HL-60 (cell line): ENCODE results near the gene PAQR4.

ENCODE experiments used
- CTCF ChIP-seq: IDR thresholded peaks from one replicate; pipeline ENCODE4 v1.5.1; 2011; ENCODE audit warnings: low read length, control low read depth, inconsistent platforms; ENCODE audit not compliant: insufficient read depth
- GABPA ChIP-seq: IDR thresholded peaks from 2 replicates; pipeline ENCODE4 v1.6.1; 2012; ENCODE audit warnings: low read depth
- POLR2AphosphoS5 ChIP-seq: IDR thresholded peaks from 2 replicates; pipeline ENCODE4 v1.6.1; 2012; ENCODE audit warnings: low read depth
- TF ChIP-seq, protein P1 (sequence below): IDR thresholded peaks from 2 replicates; pipeline ENCODE4 v1.6.1; 2012; ENCODE audit warnings: low read depth; ENCODE audit not compliant: insufficient replicate concordance

DNA sequence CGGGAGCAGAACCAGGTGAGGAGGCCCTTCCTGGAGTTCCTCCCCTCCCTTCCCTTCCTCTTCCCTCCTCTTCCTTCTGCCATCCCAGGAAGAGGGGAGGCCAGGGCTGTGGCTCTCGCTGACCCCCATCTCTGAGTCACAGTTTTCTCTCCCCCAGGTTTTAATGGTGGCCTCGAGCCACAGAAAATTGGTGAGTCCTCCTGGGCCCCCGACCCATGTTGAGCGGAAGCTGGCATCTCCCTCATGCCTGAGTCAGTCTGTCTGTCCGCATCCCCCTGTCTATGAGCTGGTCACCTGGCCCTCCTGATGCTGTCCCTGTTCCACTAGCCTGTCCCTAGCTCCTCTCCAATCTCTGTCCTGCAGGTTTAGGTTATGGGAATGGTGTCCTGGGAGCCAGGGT, 30.8 kb downstream of the PAQR4 start:
- no peak for TF ChIP-seq POLR2AphosphoS5
- TF ChIP-seq CTCF, result no peak
- no peak for TF ChIP-seq GABPA
- TF ChIP-seq, protein P1, sequence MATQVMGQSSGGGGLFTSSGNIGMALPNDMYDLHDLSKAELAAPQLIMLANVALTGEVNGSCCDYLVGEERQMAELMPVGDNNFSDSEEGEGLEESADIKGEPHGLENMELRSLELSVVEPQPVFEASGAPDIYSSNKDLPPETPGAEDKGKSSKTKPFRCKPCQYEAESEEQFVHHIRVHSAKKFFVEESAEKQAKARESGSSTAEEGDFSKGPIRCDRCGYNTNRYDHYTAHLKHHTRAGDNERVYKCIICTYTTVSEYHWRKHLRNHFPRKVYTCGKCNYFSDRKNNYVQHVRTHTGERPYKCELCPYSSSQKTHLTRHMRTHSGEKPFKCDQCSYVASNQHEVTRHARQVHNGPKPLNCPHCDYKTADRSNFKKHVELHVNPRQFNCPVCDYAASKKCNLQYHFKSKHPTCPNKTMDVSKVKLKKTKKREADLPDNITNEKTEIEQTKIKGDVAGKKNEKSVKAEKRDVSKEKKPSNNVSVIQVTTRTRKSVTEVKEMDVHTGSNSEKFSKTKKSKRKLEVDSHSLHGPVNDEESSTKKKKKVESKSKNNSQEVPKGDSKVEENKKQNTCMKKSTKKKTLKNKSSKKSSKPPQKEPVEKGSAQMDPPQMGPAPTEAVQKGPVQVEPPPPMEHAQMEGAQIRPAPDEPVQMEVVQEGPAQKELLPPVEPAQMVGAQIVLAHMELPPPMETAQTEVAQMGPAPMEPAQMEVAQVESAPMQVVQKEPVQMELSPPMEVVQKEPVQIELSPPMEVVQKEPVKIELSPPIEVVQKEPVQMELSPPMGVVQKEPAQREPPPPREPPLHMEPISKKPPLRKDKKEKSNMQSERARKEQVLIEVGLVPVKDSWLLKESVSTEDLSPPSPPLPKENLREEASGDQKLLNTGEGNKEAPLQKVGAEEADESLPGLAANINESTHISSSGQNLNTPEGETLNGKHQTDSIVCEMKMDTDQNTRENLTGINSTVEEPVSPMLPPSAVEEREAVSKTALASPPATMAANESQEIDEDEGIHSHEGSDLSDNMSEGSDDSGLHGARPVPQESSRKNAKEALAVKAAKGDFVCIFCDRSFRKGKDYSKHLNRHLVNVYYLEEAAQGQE, result no peak
